Measurements from ENCODE around the gene CDK17. TPM values are rescaled to one million over a fixed set of nuclear protein-coding genes. Genes with fewer than 3 reads are reported as not detected.

The CDK17 gene
- total and polyA plus RNA-seq, 10 donors = 12.9 to 108 (median 66.4) TPM

GRCh38 chr12:96400631-96401075 is 414 bp upstream of the CDK17 start:
- DNase-seq = no peak
- no peaks in the 10 kb centered on the region for H3K27me3 ChIP-seq (replicated peaks in 1 of 7)
- peak overlapping the region; percentile 71 to 96 (median 88) for H3K4me3 ChIP-seq
- H3K27ac ChIP-seq = peak overlapping the region; percentile 98 to 100 (median 99)
- intact Hi-C loops (cut with DNase I; ENCODE audit: low total_unique reads) = loop anchor here (10.0 kb wide), 2 partner anchors 84 to 336 kb away; partner anchors contain the start of gene CFAP54
- H3K36me3 ChIP-seq = no peaks in the 10 kb centered on the region
- H3K4me1 ChIP-seq = peaks cover 35 to 54% (median 43%) of the 10 kb centered on the region in 6 donors
- 0% methylated on average over 17 to 20 of the region's 20 CpGs for WGBS, 5 donors
- no peaks in the 10 kb centered on the region for H3K9me3 ChIP-seq
- no peak for TF ChIP-seq POLR2A (IDR thresholded peaks at IDR 0.05)
- TF ChIP-seq CTCF (IDR thresholded peaks at IDR 0.05 in 8 of 11, conservative IDR thresholded peaks at IDR 0.05 in 3 of 11) = peak in 4 of 11 experiments; percentile 0 to 36 (median 4)

GRCh38 chr12:96399120-96399918 is 920 bp downstream of the CDK17 start:
- peaks cover 0 to 3% (median 0%) of the 10 kb centered on the region in 6 donors for H3K36me3 ChIP-seq
- 0 to 1% (median 1%) methylated on average over 39 to 70 of the region's 70 CpGs for WGBS, 5 donors
- peak; percentile 96 for DNase-seq
- peaks cover 35 to 67% (median 52%) of the 10 kb centered on the region in 6 donors for H3K4me1 ChIP-seq
- H3K27ac ChIP-seq = peak overlapping the region; percentile 98 to 100 (median 99)
- H3K4me3 ChIP-seq = peak overlapping the region; percentile 71 to 96 (median 88)
- intact Hi-C loops (cut with DNase I; ENCODE audit: low total_unique reads) = loop anchor here (10.0 kb wide), 1 partner anchor 175 kb away; no protein-coding TSS in a partner anchor
- no peaks in the 10 kb centered on the region for H3K27me3 ChIP-seq (replicated peaks in 1 of 7)
- H3K9me3 ChIP-seq = no peaks in the 10 kb centered on the region
- peak in 1 of 3 donors; percentile 20 for TF ChIP-seq POLR2A (IDR thresholded peaks at IDR 0.05)
- TF ChIP-seq CTCF (IDR thresholded peaks at IDR 0.05 in 8 of 11, conservative IDR thresholded peaks at IDR 0.05 in 3 of 11) = peak in 4 of 11 experiments; percentile 21 to 39 (median 30)
- peak; percentile 63 to 82 (median 76) for TF ChIP-seq POLR2AphosphoS5 (IDR thresholded peaks at IDR 0.05)

- H3K9me3 ChIP-seq = no peaks in the 10 kb centered on the region
- H3K36me3 ChIP-seq = peaks cover 0 to 3% (median 0%) of the 10 kb centered on the region in 6 donors
- peak overlapping the region; percentile 71 to 96 (median 88) for H3K4me3 ChIP-seq
- DNase-seq = no peak
- intact Hi-C loops (cut with DNase I; ENCODE audit: low total_unique reads) = loop anchor here (10.0 kb wide), 1 partner anchor 174 kb away; no protein-coding TSS in a partner anchor
- peak overlapping the region; percentile 98 to 100 (median 99) for H3K27ac ChIP-seq
- 1 to 4% (median 2%) methylated on average over 9 of the region's 9 CpGs for WGBS, 5 donors
- no peak for TF ChIP-seq CTCF (IDR thresholded peaks at IDR 0.05 in 8 of 11, conservative IDR thresholded peaks at IDR 0.05 in 3 of 11)
- TF ChIP-seq POLR2AphosphoS5 (IDR thresholded peaks at IDR 0.05) = no peak
- TF ChIP-seq POLR2A (IDR thresholded peaks at IDR 0.05) = peak in 1 of 3 donors; percentile 3
- no peaks in the 10 kb centered on the region for H3K27me3 ChIP-seq (replicated peaks in 1 of 7)
- peaks cover 35 to 75% (median 53%) of the 10 kb centered on the region in 6 donors for H3K4me1 ChIP-seq
Observed at GRCh38 chr12:96398424-96399119, 1.7 kb downstream of the CDK17 start.
